Measurements from ENCODE around the gene C19orf47. TPM values are rescaled to one million over a fixed set of nuclear protein-coding genes. Genes with fewer than 3 reads are reported as not detected.

C19orf47 gene
- polyA plus RNA-seq, 4 donors: 9.7 to 16.8 (median 14.1) TPM

Other genes starting within 250 kb of the C19orf47 start
- 10 to 100 TPM; 10.8 to 19.3 (median 17.4) TPM for gene MAP3K10, start 157.0 kb downstream of the C19orf47 start, polyA plus RNA-seq (ENCODE audit: insufficient read length in 4 of 4)
- gene TTC9B, start 130.0 kb downstream of the C19orf47 start, polyA plus RNA-seq (ENCODE audit: insufficient read length in 4 of 4): under 1 TPM in 3 of 4 donors, not detected in 1; 0.07 to 0.47 (median 0.14) TPM
- gene CCNP, start 121.7 kb downstream of the C19orf47 start, polyA plus RNA-seq (ENCODE audit: insufficient read length in 4 of 4): 1 to 10 TPM; 1.0 to 2.6 (median 1.9) TPM
- 100 to 1,000 TPM; 131 to 226 (median 200) TPM for gene AKT2, start 63.1 kb downstream of the C19orf47 start, polyA plus RNA-seq (ENCODE audit: insufficient read length in 4 of 4)
- gene PLD3, start 298 bp upstream of the C19orf47 start, polyA plus RNA-seq (ENCODE audit: insufficient read length in 4 of 4): 100 to 1,000 TPM; 215 to 340 (median 265) TPM
- under 1 TPM; 0.06 to 0.18 (median 0.14) TPM for gene HIPK4, start 41.8 kb upstream of the C19orf47 start, polyA plus RNA-seq (ENCODE audit: insufficient read length in 4 of 4)
- 10 to 100 TPM; 10.4 to 15.5 (median 13.0) TPM for gene PRX, start 65.0 kb upstream of the C19orf47 start, polyA plus RNA-seq (ENCODE audit: insufficient read length in 4 of 4)
- 10 to 100 TPM in 1 of 4 donors, 1 to 10 TPM in 3; 6.9 to 12.7 (median 8.3) TPM for gene SERTAD1, start 77.6 kb upstream of the C19orf47 start, polyA plus RNA-seq (ENCODE audit: insufficient read length in 4 of 4)
- 10 to 100 TPM; 29.5 to 49.1 (median 38.5) TPM for gene SERTAD3, start 95.9 kb upstream of the C19orf47 start, polyA plus RNA-seq (ENCODE audit: insufficient read length in 4 of 4)
- 10 to 100 TPM; 40.4 to 67.0 (median 49.9) TPM for gene BLVRB, start 117.3 kb upstream of the C19orf47 start, polyA plus RNA-seq (ENCODE audit: insufficient read length in 4 of 4)
- gene SPTBN4, start 118.6 kb upstream of the C19orf47 start, polyA plus RNA-seq (ENCODE audit: insufficient read length in 4 of 4): 1 to 10 TPM in 3 of 4 donors, under 1 TPM in 1; 0.92 to 2.2 (median 1.6) TPM
- gene SHKBP1, start 228.5 kb upstream of the C19orf47 start, polyA plus RNA-seq (ENCODE audit: insufficient read length in 4 of 4): 10 to 100 TPM; 32.8 to 61.1 (median 43.8) TPM

Measured in left renal cortex interstitium (tissue), 4 donors.